HFF-Myc (cell line): ENCODE results near the gene DLL1.

Source experiments
- DNase-seq: peaks from one replicate; pipeline ENCODE4 v3.0.0-alpha.2; 2011; ENCODE audit warnings: low read depth; ENCODE audit errors: extremely low read depth
- H3K4me3 ChIP-seq: replicated peaks from 2 replicates; pipeline ENCODE4 v1.5.1; 2011; ENCODE audit warnings: low read depth, mild to moderate bottlenecking, control low read depth, low read length
- CTCF ChIP-seq: IDR thresholded peaks from 2 replicates; pipeline ENCODE4 v1.5.1; 2012; ENCODE audit warnings: mild to moderate bottlenecking, low read depth, low read length, control low read depth; ENCODE audit errors: missing control alignments

Gene DLL1

GRCh38 chr6:170286934-170287265, 4.0 kb downstream of the DLL1 start:
- no peak for TF ChIP-seq CTCF
- H3K4me3 ChIP-seq: no peak overlapping the region
- DNase-seq: no peak

- no peak for DNase-seq
- no peak for TF ChIP-seq CTCF
- H3K4me3 ChIP-seq: no peak overlapping the region
Measured at GRCh38 chr6:170286246-170286933, 4.5 kb downstream of the DLL1 start.

DNA sequence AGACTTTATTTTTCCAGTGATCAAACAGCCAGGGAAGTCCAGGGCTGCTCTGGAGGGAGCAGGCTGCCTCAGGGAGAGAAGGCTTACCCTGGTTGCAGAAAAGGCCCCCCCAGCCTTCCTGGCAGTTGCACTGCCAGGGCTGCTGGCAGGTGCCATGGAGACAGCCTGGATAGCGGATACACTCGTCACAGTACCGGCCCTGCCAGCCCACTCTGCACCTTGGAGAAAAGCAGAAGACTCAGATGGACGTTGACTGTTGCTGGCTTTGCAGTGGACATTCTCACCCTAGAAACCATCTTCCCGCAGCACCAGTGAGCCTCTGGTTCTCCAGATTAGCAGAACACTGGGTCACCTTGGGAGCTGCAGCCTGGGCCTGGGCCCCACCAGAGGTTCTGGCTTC, 5.4 kb downstream of the DLL1 start:
- no peak for TF ChIP-seq CTCF
- H3K4me3 ChIP-seq: no peak overlapping the region
- no peak for DNase-seq

- no peak overlapping the region for H3K4me3 ChIP-seq
- DNase-seq: no peak
- no peak for TF ChIP-seq CTCF
Measured at GRCh38 chr6:170284866-170285469, 5.9 kb downstream of the DLL1 start.

DNA sequence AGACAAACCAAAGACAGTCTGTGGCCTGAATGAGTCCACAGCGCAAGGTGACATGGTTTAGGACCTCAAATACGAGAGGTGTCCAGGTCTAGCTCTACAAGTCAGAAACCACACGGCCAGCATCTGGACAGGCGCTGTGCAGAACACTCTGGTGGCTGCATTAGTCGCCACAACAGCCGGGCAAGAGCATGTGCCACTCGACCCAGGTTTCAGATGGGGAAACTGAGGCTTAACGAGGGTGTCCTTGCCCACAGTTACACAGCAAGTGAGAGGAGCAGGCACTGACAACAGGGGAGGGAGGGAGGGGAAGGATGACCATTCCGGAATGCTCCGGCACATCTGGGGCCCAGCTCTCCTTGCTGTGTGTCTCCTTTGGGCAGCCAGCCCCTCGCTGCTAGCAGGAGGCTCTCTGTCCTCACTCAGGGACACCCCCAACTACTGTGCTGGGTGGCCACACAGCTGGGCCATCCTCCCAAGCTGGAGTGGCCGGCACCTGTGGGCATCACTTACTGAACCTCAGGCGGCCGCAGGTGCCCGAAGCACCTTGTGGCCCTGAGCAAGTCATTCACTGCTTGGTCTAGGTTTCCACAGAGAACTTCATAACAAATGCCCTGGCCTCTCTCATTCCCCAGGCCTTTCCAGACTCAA, 6.6 kb downstream of the DLL1 start:
- H3K4me3 ChIP-seq: no peak overlapping the region
- no peak for TF ChIP-seq CTCF
- DNase-seq: no peak

DNA sequence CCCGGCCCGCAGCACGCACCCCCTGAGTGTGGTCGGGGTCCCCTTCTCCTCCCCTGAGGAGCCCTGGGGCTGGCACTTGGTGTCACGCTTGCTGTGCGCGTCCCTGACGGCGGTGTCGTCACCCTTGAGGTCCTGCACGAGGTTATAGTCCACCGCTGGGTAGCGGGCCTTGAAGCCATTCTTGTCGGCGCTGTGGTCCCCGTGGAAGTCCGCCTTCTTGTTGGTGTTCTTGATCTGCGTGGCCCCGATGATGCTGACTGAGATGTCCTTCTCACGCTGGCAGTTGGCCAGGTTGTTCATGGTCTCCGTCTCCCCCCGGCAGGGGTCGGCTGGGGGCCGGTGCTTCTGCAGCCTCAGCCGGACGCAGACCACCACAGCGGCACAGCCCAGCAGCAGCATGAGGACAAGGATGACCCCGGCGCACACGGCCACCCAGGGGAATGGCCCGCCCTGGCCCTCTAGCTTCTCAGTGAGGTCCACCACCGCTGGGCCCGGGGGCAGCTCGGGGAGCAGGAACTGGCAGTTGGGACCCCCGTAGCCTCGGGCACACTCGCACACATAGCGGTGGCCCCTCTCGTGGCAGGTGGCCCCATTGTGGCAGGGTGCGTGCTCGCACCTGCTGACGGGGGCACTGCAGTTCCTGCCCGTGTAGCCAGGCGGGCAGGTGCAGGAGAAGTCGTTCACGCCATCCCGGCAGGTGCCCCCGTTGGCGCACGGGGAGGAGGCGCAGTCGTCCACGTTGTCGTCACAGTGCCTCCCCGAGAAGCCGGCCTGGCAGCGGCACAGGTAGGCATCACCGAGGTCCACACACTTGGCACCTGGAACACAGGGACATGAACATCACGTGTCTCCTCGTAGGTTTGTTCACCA, 7.4 kb downstream of the DLL1 start:
- no peak overlapping the region for H3K4me3 ChIP-seq
- DNase-seq: no peak
- no peak for TF ChIP-seq CTCF
